WTC11 (cell line): ENCODE measurements around the gene MAPK12. TPM values are rescaled to one million over a fixed set of nuclear protein-coding genes. Genes with fewer than 3 reads are reported as not detected.

Source experiments
- AFF4 ChIP-seq: sonication (generic); formaldehyde crosslinking; IDR thresholded peaks from 2 replicates; pipeline ENCODE4 v1.8.1; 2023; ENCODE audit warnings: mild to moderate bottlenecking, missing genetic modification reagents, borderline replicate concordance
- ATF1 ChIP-seq: sonication (generic); formaldehyde crosslinking; IDR thresholded peaks from 2 replicates; pipeline ENCODE4 v1.8.1; 2023; ENCODE audit warnings: mild to moderate bottlenecking, moderate library complexity, missing genetic modification reagents
- ATF3 ChIP-seq: sonication (generic); formaldehyde crosslinking; conservative IDR thresholded peaks from 2 replicates; pipeline ENCODE4 v1.8.1; 2022; ENCODE audit warnings: mild to moderate bottlenecking, missing genetic modification reagents
- CBFB ChIP-seq: sonication (generic); formaldehyde crosslinking; IDR thresholded peaks from 2 replicates; pipeline ENCODE4 v1.8.1; 2022; ENCODE audit warnings: mild to moderate bottlenecking, low read depth, missing genetic modification reagents
- CDX4 ChIP-seq: fragments of 250-450 bp; sonication (Bioruptor Pico); IDR thresholded peaks from 2 replicates; pipeline ENCODE4 v1.9.0; 2021; ENCODE audit warnings: moderate library complexity, mild to moderate bottlenecking, inconsistent platforms, borderline replicate concordance
- ERG ChIP-seq: fragments of 250-450 bp; sonication (Bioruptor Pico); IDR thresholded peaks from 2 replicates; pipeline ENCODE4 v1.8.0; 2021; ENCODE audit warnings: mild to moderate bottlenecking
- GRHL2 ChIP-seq: fragments of 250-450 bp; sonication (Bioruptor Pico); IDR thresholded peaks from 2 replicates; pipeline ENCODE4 v1.8.0; 2022; ENCODE audit warnings: mild to moderate bottlenecking, moderate library complexity; ENCODE audit not compliant: insufficient replicate concordance, severe bottlenecking
- IRF1 ChIP-seq: sonication (generic); formaldehyde crosslinking; IDR thresholded peaks from 2 replicates; pipeline ENCODE4 v1.8.0; 2023; ENCODE audit warnings: missing genetic modification reagents
- MLX ChIP-seq: sonication (generic); formaldehyde crosslinking; IDR thresholded peaks from 2 replicates; pipeline ENCODE4 v1.8.1; 2023; ENCODE audit warnings: mild to moderate bottlenecking, missing genetic modification reagents, moderate library complexity
- OVOL2 ChIP-seq: fragments of 250-450 bp; sonication (Bioruptor Pico); IDR thresholded peaks from 2 replicates; pipeline ENCODE4 v1.9.0; 2021; ENCODE audit warnings: mild to moderate bottlenecking, borderline replicate concordance
- PRDM15 ChIP-seq: sonication (generic); formaldehyde crosslinking; IDR thresholded peaks from 2 replicates; pipeline ENCODE4 v1.8.0; 2022; ENCODE audit warnings: missing genetic modification reagents
- SMAD3 ChIP-seq: sonication (generic); formaldehyde crosslinking; IDR thresholded peaks from 2 replicates; pipeline ENCODE4 v1.8.0; 2022; ENCODE audit warnings: missing genetic modification reagents, mild to moderate bottlenecking, borderline replicate concordance
- TEAD1 ChIP-seq: sonication (generic); formaldehyde crosslinking; IDR thresholded peaks from 2 replicates; pipeline ENCODE4 v1.8.0; 2022; ENCODE audit warnings: mild to moderate bottlenecking, missing genetic modification reagents
- total RNA-seq: library from RNA; stranded (reverse); gene quantifications from 3 replicates; pipeline ENCODE4 v1.2.3, GENCODE V29; 2021

MAPK12 gene
- total RNA-seq, 1 experiment from 2014 or later: 31.0 TPM

GRCh38 chr22:50250555-50251476 is 10.7 kb downstream of the MAPK12 start, which contains the start of gene HDAC10 (continued):
- TF ChIP-seq PRDM15 (0 out of 2 replicates have a peak, but pooled peaks have one; percentile 14), GRHL2 (CRISPR knock-in tag) (no peak), CBFB (peak; percentile 78; the same call in 1 of the 2 replicates), ATF3 (CRISPR knock-in tag) (no peak), MLX (CRISPR knock-in tag) (no peak), TEAD1 (CRISPR knock-in tag) (peak; percentile 68), CDX4 (CRISPR knock-in tag) (no peak; the same call in 1 of the 2 replicates), ATF1 (CRISPR knock-in tag) (no peak), OVOL2 (no peak), SMAD3 (CRISPR knock-in tag) (no peak), IRF1 (CRISPR knock-in tag) (0 out of 2 replicates have a peak, but pooled peaks have one; percentile 57), ERG (no peak), AFF4 (CRISPR knock-in tag) (no peak)
- TF ChIP-seq, all 79 proteins: peak for 13
